Left cardiac atrium (tissue), 4 donors: ENCODE data around the gene TBC1D3B. TPM values are rescaled to one million over a fixed set of nuclear protein-coding genes. Genes with fewer than 3 reads are reported as not detected.

Experiments used
- ATAC-seq, 2 donors: fragments of 200-7000 bp; cut with Tn5 transposase; one replicate each; pipeline ENCODE4 v1.9.1; 2020; ENCODE audit warnings: mild to moderate bottlenecking in 2 of 2, moderate library complexity in 2 of 2
- DNase-seq: peaks from one replicate; pipeline ENCODE4 v3.0.0-alpha.2; 2020
- intact Hi-C, 2 donors: fragments of 100-400 bp; cut with DNase I; formaldehyde crosslinking; loops; one replicate each; pipeline versions ENCODE4 v1.14.1 to v1.15.1; 2022 to 2023
- total RNA-seq, 2 donors: library from RNA; stranded (reverse); fragmentation: NEBNext Ultra II Directional; extraction: Animal tissue kit (Norgen Biotek cat#: 25700); gene quantifications; one replicate each; pipeline ENCODE4 v1.2.1, GENCODE V29; 2021
- donor health status: DM: no; HTN: yes; CAD: no.
- donor health status: DM: no; HTN: yes; CAD: no; lungs with severe emphysema.
- donor health status: DM: yes; HTN: yes; CAD: no.
- donor health status: Dilated cardiomyopathy.

Gene TBC1D3B
- total RNA-seq, 2 donors from 2014 or later: 2.2 to 3.9 TPM

- intact Hi-C loops: no loop called here
- ATAC-seq (no peak), DNase-seq (no peak)
Observed at GRCh38 chr17:36117505-36118382, 58.7 kb downstream of the TBC1D3B start.

Other genes starting within 250 kb of the TBC1D3B start
- gene RDM1, start 245.9 kb downstream of the TBC1D3B start, total RNA-seq: not detected
- gene LYZL6, start 232.9 kb downstream of the TBC1D3B start, total RNA-seq: not detected
- under 1 TPM in 1 of 2 donors, not detected in 1; 0.27 TPM for gene CCL16, start 195.1 kb downstream of the TBC1D3B start, total RNA-seq
- gene CCL14, start 189.9 kb downstream of the TBC1D3B start, total RNA-seq: 10 to 100 TPM in 1 of 2 donors, 1 to 10 TPM in 1; 7.2 to 47.7 TPM
- not detected for gene CCL15, start 175.1 kb downstream of the TBC1D3B start, total RNA-seq
- gene CCL23, start 158.7 kb downstream of the TBC1D3B start, total RNA-seq: 1 to 10 TPM in 1 of 2 donors, not detected in 1; 1.8 TPM
- gene CCL18, start 112.4 kb downstream of the TBC1D3B start, total RNA-seq: 10 to 100 TPM; 10.2 to 16.0 TPM
- gene CCL3, start 86.5 kb downstream of the TBC1D3B start, total RNA-seq: 1 to 10 TPM in 1 of 2 donors, under 1 TPM in 1; 0.82 to 1.1 TPM
- gene CCL4, start 72.8 kb downstream of the TBC1D3B start, total RNA-seq: 1 to 10 TPM in 1 of 2 donors, under 1 TPM in 1; 0.86 to 2.3 TPM
- gene CCL3L1, start 20.1 kb upstream of the TBC1D3B start, total RNA-seq: not detected
- under 1 TPM in 1 of 2 donors, not detected in 1; 0.56 TPM for gene CCL4L2, start 34.4 kb upstream of the TBC1D3B start, total RNA-seq
- gene TBC1D3I, start 87.9 kb upstream of the TBC1D3B start, total RNA-seq: under 1 TPM in 1 of 2 donors, not detected in 1; 0.18 TPM
- not detected for gene TBC1D3G, start 147.2 kb upstream of the TBC1D3B start, total RNA-seq
- gene TBC1D3H, start 211.8 kb upstream of the TBC1D3B start, total RNA-seq: under 1 TPM in 1 of 2 donors, not detected in 1; 0.32 TPM